ENCODE measurements around the gene SIDT2.
"Not testable (repeated sequence)": the region's sequence is repeated elsewhere in the genome, so short reads cannot be mapped to it uniquely, and the experiment has no call there.

SIDT2 gene

DNA sequence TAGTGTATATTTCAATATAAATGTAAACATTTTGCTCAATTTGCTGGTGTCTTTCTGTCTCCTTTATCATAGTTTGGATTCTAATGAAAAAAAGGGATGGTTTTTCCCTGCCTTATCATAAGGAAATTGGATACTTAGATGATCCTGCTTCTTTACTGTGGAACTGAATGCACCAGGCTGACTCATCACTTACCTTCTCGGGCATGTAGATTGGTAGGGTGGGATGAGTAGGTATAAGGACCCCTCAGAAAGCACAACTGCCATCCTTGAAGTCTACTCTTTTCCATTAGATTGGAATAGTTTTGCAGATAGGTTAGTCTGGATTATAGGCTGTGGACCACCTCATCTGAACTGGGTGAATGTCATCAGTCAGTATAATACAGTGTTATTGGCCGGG is 7.5 kb upstream of the SIDT2 start:
- H3K4me3 ChIP-seq (ENCODE audit: low read depth, low read length), result no peak overlapping the region
- no peak for DNase-seq (ENCODE audit: low read depth)

DNA sequence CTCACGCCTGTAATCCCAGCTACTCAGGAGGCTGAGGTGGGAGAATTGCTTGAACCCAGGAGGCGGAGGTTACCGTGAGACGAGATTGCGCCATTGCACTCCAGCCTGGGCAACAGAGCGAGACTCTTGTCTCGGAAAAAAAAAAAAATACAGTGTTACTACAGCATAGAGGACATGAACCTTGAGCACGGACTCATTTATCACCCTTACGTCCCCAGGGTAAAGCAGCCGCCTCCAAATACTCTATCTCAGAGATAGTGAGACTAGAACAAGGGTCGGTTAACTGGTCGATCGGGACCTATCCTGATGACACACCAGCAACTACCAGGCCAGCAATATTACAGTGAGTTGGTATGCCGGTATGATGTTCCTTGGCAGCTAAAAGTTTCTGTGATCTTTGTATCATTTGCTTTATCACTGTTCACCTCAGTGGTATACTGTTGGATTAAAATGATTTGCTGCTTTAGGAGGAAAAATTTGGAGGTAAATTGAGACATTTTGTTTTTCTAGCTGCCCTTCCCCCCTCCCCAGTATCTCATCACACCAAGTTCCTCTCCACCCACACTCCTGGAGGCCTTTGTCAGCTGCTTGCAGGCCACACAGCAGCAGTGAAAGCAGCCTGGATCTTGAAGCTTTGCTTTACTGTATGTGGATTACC is 7.0 kb upstream of the SIDT2 start:
- no peak overlapping the region for H3K4me3 ChIP-seq (ENCODE audit: low read depth, low read length)
- peak; percentile 17 for DNase-seq (ENCODE audit: low read depth)

DNA sequence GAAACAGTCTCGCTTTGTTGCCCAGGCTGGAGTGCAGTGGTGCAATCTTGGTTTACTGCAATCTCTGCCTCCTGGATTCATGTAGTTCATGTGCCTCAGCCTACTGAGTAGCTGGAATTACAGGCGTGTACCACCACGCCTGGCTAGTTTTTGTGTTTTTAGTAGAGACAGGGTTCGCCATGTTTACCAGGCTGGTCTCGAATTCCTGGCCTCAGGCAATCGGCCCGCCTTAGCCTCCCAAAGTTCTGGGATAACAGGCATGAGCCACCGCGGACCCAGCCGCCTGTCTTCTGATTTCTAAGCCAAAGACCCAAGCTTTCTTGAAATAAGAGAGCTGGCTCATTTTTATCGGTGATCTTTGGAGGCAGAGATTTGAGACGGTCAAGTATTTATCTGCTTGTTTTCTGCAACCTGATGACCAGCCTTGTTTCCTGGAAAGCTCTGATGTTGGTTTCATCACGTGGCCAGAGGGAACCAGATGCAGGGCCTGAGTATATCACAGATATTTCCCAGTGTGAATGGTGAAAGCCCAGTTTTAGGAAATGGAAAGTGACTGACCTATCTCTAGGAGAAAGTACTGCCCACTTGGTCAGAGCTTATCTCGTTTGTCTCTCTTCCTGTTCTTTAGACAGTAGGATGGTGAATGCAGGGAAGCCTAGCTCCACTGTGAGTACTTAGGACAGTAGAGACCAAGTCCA is 5.7 kb upstream of the SIDT2 start:
- no peak overlapping the region for H3K4me3 ChIP-seq (ENCODE audit: low read depth, low read length)
- no peak for DNase-seq (ENCODE audit: low read depth)

DNA sequence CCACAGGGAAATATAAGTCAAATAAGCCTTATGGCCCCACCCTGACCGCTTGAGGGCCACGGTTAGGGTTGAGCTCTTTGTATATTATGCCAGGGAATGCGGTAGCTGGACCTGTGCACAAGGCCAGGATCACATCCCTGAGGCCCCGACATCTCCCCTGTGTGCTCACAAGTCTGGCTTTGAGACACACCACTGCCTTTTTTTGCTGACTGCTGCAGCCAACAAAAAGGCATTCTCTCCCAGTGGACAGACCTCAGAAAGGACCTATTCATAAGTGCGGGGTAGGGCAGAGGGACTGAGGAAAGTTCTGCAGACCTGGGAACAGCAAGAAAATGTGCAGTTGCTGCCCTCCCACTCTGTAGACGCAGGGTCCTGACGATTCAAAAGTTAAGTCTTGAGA is 3.4 kb upstream of the SIDT2 start:
- H3K4me3 ChIP-seq (ENCODE audit: low read depth, low read length), result no peak overlapping the region
- DNase-seq (ENCODE audit: low read depth), result no peak

DNA sequence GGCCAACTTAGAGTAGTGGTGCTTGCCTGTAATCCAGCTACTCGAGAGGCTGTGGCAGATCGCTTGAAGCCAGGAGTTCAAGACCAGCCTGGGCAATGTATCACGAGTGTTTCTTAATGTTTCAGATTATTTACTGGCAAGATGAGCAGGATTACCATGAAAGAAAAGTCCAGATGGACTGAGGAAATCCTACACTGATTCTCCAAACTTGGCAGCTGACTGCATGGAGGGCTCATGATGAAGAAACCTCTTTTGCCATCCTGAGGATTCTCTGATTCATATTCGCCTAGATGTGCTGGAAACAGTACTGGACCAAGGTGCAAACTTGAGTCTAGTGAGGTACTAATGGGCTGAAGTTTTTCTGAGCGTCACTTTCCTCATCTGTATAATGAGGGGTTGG is 2.8 kb upstream of the SIDT2 start:
- no peak overlapping the region for H3K4me3 ChIP-seq (ENCODE audit: low read depth, low read length)
- no peak for DNase-seq (ENCODE audit: low read depth)

DNA sequence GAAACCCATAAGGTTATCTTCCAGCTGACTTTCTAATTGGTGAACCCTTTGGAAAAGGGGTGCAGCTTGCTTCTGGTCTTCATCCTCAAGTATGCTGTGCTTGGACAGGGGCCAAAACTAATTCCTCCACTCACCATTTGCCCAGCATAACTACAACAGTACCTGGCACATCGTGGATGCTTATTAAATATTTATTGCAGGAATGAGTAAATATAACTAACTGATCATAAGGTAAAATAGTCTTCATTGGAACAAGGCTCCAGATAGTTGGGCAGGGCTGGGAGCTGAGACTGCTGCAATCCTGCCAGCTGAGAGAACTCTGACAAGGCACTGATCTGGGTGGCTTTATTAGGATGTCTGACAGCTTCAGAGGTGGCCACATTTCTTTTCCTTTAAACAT is 2.4 kb upstream of the SIDT2 start:
- no peak overlapping the region for H3K4me3 ChIP-seq (ENCODE audit: low read depth, low read length)
- DNase-seq (ENCODE audit: low read depth), result no peak

DNA sequence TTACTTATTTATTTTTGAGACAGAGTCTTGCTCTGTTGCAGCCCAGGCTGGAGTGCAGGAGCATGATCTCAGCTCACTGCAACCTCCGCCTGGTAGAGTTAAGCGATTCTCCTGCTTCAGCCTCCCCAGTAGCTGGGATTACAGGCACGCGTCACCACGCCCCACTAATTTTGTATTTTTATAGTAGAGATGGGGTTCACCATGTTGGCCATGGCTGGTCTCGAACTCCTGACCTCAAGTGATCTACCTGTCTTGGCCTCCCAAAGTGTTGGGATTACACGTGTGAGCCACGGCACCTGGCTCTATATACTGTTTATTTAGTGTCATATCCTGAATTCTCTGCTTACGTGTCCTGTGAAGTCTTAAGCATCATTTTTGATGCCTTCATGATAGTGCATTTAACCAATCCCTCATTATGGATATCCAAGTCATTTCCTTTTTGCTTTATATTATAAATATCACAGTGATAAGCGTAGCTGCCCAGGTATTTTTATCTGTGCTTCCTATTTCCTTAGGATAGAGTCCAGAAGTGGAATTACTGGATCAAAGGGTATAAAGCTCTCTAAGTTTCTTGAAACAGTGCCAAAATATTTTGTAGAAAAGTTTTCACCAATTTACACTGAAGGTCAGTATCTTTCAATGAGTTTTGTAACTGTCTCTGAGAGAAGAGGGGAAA is 871 bp upstream of the SIDT2 start:
- H3K4me3 ChIP-seq (ENCODE audit: low read depth, low read length), result peak overlapping the region; percentile 82
- no peak for DNase-seq (ENCODE audit: low read depth)

DNA sequence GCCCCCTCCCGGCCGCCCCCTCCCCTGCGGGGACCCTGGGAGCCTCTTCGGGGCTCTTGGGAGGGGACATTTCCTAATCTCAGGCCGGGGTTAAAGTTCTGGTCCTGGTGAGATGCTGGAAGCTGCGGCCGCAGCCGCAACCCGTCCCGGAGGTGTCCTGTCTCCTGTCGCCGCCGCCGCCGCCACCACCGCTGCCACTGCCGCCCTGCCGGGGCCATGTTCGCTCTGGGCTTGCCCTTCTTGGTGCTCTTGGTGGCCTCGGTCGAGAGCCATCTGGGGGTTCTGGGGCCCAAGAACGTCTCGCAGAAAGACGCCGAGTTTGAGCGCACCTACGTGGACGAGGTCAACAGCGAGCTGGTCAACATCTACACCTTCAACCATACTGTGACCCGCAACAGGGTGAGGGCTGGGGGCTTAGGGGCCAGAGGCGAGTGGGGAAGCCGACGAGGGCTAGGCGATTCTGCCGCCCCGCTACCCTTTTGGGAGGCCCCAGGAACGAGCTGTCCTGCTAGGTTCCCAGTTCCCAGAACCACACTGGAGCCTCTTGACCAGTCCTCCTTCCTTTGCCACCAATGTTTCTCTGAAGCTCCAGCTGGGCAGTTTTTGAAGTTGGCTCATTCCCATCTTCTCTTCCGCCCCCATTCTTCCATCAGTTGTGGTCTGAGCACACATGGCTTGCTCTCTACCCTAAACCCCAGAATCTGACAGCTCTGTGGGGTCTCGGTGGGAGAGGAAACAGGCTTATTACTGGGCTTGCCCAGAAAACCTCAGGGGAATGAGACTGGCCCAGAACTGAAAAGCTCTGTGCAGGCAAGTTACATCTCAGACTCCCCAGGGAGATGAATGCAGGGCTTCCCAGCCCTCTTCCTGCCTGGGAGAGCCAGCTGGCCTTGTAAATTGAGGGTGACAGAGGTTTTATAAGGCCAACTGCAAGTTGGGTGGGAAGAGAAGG is 781 bp downstream of the SIDT2 start:
- peak overlapping the region; percentile 82 for H3K4me3 ChIP-seq (ENCODE audit: low read depth, low read length)

DNA sequence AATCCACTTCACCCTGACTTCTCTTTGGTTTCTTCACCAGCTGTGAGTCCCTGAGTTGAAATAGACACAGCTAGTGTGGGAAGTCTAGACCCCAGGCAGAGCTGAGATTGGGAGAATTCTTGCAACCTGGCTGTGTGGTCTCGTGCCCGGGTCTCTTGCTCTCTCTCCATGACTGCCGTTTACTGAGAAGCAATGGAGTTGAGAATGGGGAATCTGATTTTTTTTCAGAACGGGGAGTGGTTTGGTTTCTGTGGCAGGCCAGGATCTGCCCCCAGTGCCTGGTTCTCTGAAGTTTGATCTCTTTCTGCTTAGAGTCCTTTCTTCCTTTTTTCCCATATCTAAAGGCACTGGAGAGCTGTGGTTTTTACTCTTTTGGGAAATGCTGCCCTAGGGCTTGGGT is 1.5 kb downstream of the SIDT2 start:
- H3K4me3 ChIP-seq (ENCODE audit: low read depth, low read length), result peak overlapping the region; percentile 82
- no peak for DNase-seq (ENCODE audit: low read depth)

More for the DNA sequence above, 781 bp downstream of the SIDT2 start:
- DNase-seq (ENCODE audit: low read depth), result no peak

DNA sequence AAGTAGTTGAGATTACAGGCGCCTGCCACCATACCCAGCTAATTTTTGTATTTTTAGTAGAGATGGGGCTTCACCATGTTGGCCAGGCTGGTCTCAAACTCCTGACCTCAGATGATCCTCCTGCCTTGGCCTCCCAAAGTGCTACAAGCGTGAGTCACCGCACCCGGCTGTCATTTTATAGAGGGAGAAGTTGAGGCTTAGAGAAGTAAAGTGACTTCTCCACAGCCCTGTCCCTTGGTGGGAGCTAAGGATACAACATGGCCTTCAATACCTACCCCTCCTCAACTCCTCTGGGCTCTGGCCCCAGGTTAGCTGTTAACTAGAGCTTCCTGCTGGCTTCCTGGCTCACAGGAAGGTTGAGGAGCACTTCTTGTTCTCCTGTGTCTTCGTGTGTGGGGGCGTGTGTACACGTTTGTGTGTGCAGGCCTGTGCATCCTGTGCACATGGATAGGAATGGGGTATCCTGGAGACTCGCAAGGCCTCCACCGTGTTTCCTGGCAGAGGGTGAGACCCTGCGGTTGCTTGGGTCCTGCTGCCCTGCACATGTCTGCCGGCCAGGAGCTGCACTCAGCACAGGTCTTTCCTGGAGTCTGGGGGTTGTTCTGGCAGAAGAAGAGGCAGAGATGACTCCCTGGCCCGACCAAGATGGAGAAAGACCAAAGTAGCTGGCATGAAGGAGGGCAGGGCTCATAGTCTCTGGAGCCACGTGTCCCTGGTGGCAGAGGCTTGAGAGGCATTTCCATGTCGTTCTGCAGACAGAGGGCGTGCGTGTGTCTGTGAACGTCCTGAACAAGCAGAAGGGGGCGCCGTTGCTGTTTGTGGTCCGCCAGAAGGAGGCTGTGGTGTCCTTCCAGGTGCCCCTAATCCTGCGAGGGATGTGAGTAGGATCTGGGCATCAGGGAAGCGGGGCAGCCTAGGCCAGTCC is 2.4 kb downstream of the SIDT2 start:
- H3K4me3 ChIP-seq (ENCODE audit: low read depth, low read length), result no peak overlapping the region
- DNase-seq (ENCODE audit: low read depth), result peak; percentile 30

DNA sequence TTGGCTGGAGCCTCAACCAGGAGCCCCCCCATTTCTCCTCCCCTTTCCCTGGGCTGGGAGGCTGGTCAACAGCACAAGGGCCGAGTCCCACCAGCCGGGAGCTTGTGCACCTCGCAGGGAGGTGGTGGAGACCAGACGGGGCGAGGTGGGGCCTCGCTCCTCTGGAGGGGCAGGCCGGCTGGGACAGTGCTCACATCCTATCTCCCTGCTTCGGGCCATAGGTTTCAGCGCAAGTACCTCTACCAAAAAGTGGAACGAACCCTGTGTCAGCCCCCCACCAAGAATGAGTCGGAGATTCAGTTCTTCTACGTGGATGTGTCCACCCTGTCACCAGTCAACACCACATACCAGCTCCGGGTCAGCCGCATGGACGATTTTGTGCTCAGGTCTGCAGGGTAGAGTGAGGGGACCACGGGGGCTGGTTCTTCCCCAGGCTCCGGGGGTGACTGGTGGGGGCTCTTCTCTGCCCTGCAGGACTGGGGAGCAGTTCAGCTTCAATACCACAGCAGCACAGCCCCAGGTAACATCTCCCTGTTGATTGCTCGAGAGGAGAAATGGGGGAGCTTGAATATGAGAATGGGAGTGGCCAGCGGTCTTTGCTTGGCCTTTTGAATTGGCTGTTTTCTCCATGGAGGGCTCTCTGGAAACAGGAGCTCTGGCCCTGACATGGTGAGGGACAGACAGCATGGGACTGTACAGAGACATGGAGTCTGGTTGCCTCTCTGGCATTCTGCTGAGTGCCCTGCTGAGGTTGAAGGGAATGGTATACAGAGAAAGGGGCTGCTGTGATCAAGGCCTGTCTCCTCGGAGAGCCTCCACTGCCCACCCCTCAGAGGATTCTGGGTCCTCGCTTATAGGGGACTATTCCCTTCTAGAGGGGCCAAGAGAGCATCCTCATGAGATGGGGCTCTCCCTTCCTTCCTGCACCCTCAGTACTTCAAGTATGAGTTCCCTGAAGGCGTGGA is 3.3 kb downstream of the SIDT2 start:
- no peak overlapping the region for H3K4me3 ChIP-seq (ENCODE audit: low read depth, low read length)
- no peak for DNase-seq (ENCODE audit: low read depth)

DNA sequence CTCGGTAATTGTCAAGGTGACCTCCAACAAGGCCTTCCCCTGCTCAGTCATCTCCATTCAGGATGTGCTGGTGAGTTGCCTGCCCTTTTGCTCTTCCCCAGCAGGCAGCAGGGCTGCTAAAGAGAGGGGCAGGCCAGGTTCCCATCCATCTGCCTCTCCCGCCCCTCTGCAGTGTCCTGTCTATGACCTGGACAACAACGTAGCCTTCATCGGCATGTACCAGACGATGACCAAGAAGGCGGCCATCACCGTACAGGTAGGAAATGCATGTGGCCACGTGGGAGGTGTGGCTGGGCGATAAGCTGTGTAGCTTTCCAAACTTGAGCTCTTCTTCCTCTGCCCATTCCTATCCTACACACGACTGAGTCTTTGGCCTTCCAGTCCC is 4.0 kb downstream of the SIDT2 start:
- DNase-seq (ENCODE audit: low read depth), result no peak

DNA sequence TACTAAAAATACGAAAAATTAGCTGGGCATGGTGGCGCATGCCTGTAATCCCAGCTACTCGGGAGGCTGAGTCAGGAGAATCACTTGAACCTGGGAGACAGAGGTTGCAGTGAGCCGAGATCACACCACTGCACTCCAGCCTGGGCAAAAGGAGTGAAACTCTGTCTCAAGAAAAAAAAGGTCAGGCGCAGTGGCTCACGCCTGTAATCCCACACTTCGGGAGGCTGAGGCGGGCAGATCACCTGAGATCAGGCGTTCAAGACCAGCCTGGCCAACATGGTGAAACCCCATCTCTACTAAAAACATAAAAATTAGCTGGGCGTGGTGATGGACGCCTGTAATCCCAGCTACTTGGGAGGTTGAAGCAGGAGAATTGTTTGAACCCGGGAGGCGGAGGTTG is 4.6 kb downstream of the SIDT2 start:
- not testable (repeated sequence) for DNase-seq (ENCODE audit: low read depth)

More for the DNA sequence above, 4.0 kb downstream of the SIDT2 start:
- H3K4me3 ChIP-seq (ENCODE audit: low read depth, low read length), result no peak overlapping the region

DNA sequence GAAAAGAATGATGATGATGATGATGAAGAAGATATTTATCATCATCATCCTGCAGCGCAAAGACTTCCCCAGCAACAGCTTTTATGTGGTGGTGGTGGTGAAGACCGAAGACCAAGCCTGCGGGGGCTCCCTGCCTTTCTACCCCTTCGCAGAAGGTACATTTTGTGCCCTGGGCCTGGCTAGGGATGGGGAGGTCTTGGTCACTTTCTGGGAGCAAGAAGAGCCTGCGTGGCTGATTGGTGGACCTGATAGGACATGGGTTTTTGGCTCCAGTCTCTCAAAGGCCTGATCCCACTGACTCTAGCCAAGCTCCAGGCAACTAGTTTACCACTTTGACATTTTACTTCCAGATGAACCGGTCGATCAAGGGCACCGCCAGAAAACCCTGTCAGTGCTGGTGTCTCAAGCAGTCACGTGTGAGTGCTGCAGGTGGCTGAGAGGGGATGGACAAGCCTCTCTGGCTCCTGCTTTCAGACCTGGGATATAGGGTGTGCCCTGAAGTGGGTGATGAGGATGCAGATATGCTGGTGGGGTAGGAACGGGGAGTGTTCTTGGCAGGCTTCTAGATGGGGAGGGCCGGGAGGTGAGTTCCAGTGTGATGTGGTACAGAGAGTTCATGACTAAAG is 5.3 kb downstream of the SIDT2 start:
- H3K4me3 ChIP-seq (ENCODE audit: low read depth, low read length), result no peak overlapping the region
- no peak for DNase-seq (ENCODE audit: low read depth)

More for the DNA sequence above, 4.6 kb downstream of the SIDT2 start:
- not testable (repeated sequence) for H3K4me3 ChIP-seq (ENCODE audit: low read depth, low read length)

DNA sequence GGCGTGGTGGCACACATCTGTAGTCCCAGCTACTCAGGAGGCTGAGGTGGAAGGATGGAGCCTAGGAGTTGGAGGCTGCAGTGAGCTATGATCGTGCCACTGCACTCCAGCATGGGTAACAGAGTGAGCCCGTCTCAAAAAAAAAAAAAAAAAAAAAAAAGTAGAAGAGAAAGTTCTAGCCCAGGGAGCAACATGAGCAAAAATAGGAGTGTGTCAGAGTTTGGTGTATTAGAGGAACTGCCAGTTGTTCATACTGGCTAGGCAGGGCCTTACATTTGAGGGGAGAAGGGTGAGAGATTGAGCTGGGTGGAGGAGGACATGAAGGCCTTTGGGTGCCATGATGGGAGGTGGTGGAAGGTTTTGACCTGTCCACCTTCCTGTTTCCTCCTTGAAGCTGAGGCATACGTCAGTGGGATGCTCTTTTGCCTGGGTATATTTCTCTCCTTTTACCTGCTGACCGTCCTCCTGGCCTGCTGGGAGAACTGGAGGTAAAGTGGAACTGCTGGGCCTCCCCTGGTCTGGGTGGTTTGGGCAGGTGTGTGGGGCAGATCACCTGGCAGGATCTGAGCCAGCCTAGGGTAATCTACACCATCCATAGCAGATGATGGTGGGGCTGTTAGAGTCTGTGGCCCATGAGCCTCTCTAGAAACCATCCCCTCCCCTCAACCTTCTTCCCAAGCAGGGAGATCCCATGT is 7.3 kb downstream of the SIDT2 start:
- DNase-seq (ENCODE audit: low read depth), result no peak
- H3K4me3 ChIP-seq (ENCODE audit: low read depth, low read length), result no peak overlapping the region

DNA sequence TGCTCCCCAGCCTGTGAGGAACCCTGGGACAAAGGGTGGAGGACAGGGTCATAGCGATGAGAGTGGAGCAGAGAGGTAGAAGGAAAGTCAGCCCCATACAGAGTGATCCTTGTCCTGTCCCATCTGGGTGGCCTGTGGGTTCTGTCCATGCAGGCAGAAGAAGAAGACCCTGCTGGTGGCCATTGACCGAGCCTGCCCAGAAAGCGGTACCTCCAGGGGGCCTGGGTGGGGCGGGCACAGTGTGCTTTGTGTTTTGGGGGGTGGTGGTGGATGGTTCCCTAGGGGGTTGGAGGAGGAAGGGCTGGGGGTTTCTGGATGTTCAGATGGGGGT is 7.9 kb downstream of the SIDT2 start:
- H3K4me3 ChIP-seq (ENCODE audit: low read depth, low read length), result no peak overlapping the region
- DNase-seq (ENCODE audit: low read depth), result no peak

DNA sequence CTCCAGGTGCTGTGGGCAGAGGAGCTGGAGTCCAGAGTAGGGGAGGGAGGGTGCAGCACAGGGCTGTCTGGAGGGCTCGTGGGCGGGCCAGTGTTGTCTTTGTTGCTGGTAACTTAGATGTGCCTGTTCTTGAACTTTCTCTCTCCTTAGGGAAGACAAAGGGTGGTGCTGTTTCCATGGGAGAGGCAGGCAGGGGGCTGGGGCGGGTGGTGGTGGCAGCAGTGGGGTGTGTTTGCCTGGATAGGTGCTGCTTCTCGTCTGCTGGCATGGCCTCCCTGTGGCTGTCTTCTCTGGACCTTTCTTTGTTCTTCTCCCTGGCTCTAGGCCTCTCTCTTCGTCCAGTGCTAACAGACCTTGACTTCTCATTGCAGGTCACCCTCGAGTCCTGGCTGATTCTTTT is 8.5 kb downstream of the SIDT2 start:
- no peak overlapping the region for H3K4me3 ChIP-seq (ENCODE audit: low read depth, low read length)
- no peak for DNase-seq (ENCODE audit: low read depth)

Data from skeletal muscle cell (primary cell).